ENCODE data around the gene SRGAP3. TPM values are rescaled to one million over a fixed set of nuclear protein-coding genes. Genes with fewer than 3 reads are reported as not detected.
"Not testable (repeated sequence)": the region's sequence is repeated elsewhere in the genome, so short reads cannot be mapped to it uniquely, and the experiment has no call there.

Gene SRGAP3
- 1.8 and 7.6 TPM in 2 replicates for total RNA-seq (2014; rRNA removed; shearing (Covaris generic); ENCODE audit: low replicate concordance)

GRCh38 chr3:9249273-9250192, at the start of gene SRGAP3:
Gene SRGAP3 (minus strand): TSS chr3:9249646. CDS start chr3:9248951, 695 bp downstream.
- in situ Hi-C loops (cut with HindIII; ENCODE audit: low pct_unique_long_range_greater_than_20kb, low sequenced_read_pairs): no loop called here
- DNase-seq (ENCODE audit: low read depth): peak; percentile 86

GRCh38 chr3:9298236-9298635, 48.8 kb upstream of the SRGAP3 start:
- DNase-seq (ENCODE audit: low read depth): no peak
- in situ Hi-C loops (cut with HindIII; ENCODE audit: low pct_unique_long_range_greater_than_20kb, low sequenced_read_pairs): no loop called here

- no peak for DNase-seq (ENCODE audit: low read depth)
- in situ Hi-C loops (cut with HindIII; ENCODE audit: low pct_unique_long_range_greater_than_20kb, low sequenced_read_pairs): no loop called here
These were observed 46.8 kb upstream of the SRGAP3 start for GRCh38 chr3:9296241-9296640.

GRCh38 chr3:9295007-9295406, 45.6 kb upstream of the SRGAP3 start:
- in situ Hi-C loops (cut with HindIII; ENCODE audit: low pct_unique_long_range_greater_than_20kb, low sequenced_read_pairs): no loop called here
- DNase-seq (ENCODE audit: low read depth): no peak

GRCh38 chr3:9293953-9294352, 44.5 kb upstream of the SRGAP3 start:
- in situ Hi-C loops (cut with HindIII; ENCODE audit: low pct_unique_long_range_greater_than_20kb, low sequenced_read_pairs); DNase-seq (ENCODE audit: low read depth): not testable (repeated sequence)

GRCh38 chr3:9293076-9293475, 43.6 kb upstream of the SRGAP3 start:
- no peak for DNase-seq (ENCODE audit: low read depth)
- in situ Hi-C loops (cut with HindIII; ENCODE audit: low pct_unique_long_range_greater_than_20kb, low sequenced_read_pairs): no loop called here

DNA sequence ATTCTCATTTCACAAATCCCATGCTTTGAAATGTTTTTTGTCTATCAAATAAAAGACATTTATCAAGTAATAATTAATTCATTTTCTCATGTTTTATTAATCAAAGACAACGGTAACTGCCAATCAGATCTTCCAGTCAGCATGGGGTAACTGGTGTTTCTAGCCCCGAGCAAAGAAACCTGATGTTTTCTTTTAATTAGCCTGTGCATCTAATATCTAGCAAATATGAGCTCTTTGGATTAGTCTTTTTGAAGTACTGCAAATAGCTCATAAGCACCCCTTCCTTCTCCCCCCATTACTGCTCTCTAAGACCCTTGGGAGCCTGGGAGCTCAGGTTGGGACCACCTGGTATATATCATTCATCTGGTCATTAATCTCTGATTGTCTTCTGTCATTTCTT, 43.1 kb upstream of the SRGAP3 start:
- no peak for DNase-seq (ENCODE audit: low read depth)
- in situ Hi-C loops (cut with HindIII; ENCODE audit: low pct_unique_long_range_greater_than_20kb, low sequenced_read_pairs): no loop called here

GRCh38 chr3:9291821-9292410, 42.5 kb upstream of the SRGAP3 start:
- in situ Hi-C loops (cut with HindIII; ENCODE audit: low pct_unique_long_range_greater_than_20kb, low sequenced_read_pairs): no loop called here
- DNase-seq (ENCODE audit: low read depth): no peak

GRCh38 chr3:9290566-9290965, 41.1 kb upstream of the SRGAP3 start:
- in situ Hi-C loops (cut with HindIII; ENCODE audit: low pct_unique_long_range_greater_than_20kb, low sequenced_read_pairs): no loop called here
- DNase-seq (ENCODE audit: low read depth): no peak

DNA sequence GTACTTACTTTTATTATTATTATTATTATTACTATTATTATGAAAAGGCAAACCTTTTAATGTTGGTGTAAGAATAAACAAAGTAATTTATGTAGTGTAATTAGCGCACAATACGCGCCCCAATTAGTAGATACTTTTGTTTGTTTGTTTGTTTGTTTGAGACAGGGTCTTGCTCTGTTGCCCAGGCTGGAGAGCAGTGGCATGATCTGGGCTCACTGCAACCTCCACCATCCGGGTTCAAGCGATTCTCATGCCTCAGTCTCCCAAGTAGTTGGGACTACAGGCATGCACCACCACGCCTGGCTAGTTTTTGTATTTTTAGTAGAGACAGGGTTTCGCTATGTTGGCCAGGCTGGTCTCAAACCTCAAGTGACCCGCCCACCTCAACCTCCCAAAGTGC, 32.1 kb upstream of the SRGAP3 start:
- DNase-seq (ENCODE audit: low read depth); in situ Hi-C loops (cut with HindIII; ENCODE audit: low pct_unique_long_range_greater_than_20kb, low sequenced_read_pairs): not testable (repeated sequence)

GRCh38 chr3:9280451-9281219, 31.2 kb upstream of the SRGAP3 start:
- in situ Hi-C loops (cut with HindIII; ENCODE audit: low pct_unique_long_range_greater_than_20kb, low sequenced_read_pairs): no loop called here
- DNase-seq (ENCODE audit: low read depth): no peak

DNA sequence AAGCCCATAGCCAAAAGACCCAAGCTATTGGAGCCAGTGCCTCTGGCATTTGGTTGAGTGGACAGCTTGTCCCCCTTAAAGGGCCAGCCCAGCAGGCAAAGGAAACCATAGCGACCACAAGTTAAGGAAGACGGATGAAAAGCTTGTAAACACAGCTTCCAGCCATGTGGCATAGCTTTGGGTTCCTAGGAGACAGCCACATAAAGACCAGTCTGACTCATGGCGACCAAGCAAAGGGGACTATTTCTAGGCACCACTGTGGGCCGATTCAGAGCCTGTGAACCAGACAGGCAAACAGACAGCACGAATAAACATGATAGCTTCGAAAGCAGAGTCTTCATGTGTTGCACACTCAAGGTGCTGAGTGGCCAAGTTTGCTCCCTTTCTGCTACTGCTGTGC, 30.5 kb upstream of the SRGAP3 start:
- in situ Hi-C loops (cut with HindIII; ENCODE audit: low pct_unique_long_range_greater_than_20kb, low sequenced_read_pairs): no loop called here

GRCh38 chr3:9278498-9278897, 29.1 kb upstream of the SRGAP3 start:
- DNase-seq (ENCODE audit: low read depth): no peak
- in situ Hi-C loops (cut with HindIII; ENCODE audit: low pct_unique_long_range_greater_than_20kb, low sequenced_read_pairs): no loop called here

More for the DNA sequence above, 30.5 kb upstream of the SRGAP3 start:
- peak; percentile 27 for DNase-seq (ENCODE audit: low read depth)

GRCh38 chr3:9278085-9278484, 28.6 kb upstream of the SRGAP3 start:
- in situ Hi-C loops (cut with HindIII; ENCODE audit: low pct_unique_long_range_greater_than_20kb, low sequenced_read_pairs): no loop called here
- DNase-seq (ENCODE audit: low read depth): no peak

DNA sequence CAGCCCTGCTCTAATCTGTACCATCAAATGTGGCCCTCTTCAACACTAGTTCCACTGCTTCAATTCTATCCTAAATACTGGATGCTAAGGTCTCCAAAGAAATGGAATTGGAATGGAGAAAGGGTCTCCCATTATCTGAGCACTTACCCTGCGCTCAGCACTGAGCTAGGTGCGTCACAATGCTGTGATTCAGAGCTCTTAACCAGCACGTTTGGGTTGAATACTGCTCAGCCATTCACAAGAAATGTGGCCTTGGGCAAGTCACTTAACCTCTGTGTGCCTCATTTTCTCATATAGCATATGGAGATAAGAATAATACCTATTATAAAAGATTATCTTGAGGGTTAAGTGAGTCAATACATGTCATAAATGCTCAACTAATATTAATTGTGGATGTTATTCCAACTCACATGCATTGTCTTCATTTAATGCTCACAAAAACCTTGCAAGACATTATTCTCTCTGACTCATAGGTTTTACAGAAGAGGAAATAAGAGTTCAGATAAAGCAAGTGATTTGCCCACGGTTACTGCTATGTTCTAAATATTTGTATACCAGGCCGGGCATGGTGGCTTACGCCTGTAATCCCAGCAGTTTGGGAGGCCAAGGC, 27.4 kb upstream of the SRGAP3 start:
- in situ Hi-C loops (cut with HindIII; ENCODE audit: low pct_unique_long_range_greater_than_20kb, low sequenced_read_pairs): no loop called here
- DNase-seq (ENCODE audit: low read depth): no peak

DNA sequence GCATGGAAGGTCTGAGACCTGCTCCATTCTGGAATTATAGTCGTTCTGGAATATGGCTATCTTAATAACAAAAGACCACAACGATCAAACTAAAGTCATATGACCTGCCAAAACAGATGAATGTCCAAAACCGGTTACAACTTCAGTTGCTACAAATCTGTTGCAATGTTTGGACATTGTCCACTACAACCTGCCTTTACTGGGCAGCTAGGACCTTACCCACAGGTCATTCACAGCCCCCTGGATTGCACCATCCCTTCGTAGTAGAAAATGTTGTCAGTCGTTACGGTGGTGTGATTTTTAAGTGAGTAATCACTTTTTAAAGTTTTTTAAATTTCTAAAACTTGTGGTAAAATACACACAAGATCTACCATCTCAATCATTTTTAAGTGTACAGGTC, 22.5 kb upstream of the SRGAP3 start:
- in situ Hi-C loops (cut with HindIII; ENCODE audit: low pct_unique_long_range_greater_than_20kb, low sequenced_read_pairs): no loop called here
- no peak for DNase-seq (ENCODE audit: low read depth)

- DNase-seq (ENCODE audit: low read depth): no peak
- in situ Hi-C loops (cut with HindIII; ENCODE audit: low pct_unique_long_range_greater_than_20kb, low sequenced_read_pairs): no loop called here
These were observed 21.3 kb upstream of the SRGAP3 start for GRCh38 chr3:9270704-9271103.

DNA sequence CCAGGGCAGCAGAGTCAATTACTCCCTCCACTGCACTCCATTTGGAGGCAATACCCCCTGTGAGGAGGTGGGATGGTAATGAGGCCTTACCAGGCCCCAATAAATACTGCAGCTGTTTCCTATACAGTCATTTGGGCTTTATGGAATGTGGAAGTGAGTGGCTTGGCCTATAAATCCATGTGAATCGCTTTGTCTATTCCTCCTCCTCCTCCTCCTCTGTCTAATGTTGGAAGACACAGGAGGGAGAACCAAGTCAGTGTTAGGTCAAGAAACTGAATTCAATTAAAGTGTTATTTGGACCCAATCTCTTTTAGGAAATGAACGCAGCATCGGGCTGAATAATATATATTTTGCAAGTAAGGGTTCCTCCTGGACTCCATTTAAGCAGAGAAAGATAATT, 17.3 kb upstream of the SRGAP3 start:
- DNase-seq (ENCODE audit: low read depth): no peak
- in situ Hi-C loops (cut with HindIII; ENCODE audit: low pct_unique_long_range_greater_than_20kb, low sequenced_read_pairs): no loop called here

All from Caki2 (cell line).